Ovary (tissue), 9 donors: Measurements from ENCODE around the gene SLC41A3. TPM values are rescaled to one million over a fixed set of nuclear protein-coding genes. Genes with fewer than 3 reads are reported as not detected.

Experiments
- DNase-seq, 5 donors: peaks; one replicate each; pipeline ENCODE4 v3.0.0-alpha.2; 2019 to 2020
- H3K27ac ChIP-seq, 2 donors: fragments of 200-600 bp; one replicate each; pipeline versions ENCODE4 v1.5.1 to v1.8.0; 2019 to 2022
- H3K27me3 ChIP-seq: fragments of 200-600 bp; one replicate; pipeline ENCODE4 v1.8.0; 2022
- H3K36me3 ChIP-seq: fragments of 200-600 bp; sonication (generic); one replicate; pipeline ENCODE4 v1.5.1; 2019
- H3K4me1 ChIP-seq: one replicate; pipeline ENCODE4 v1.8.1; 2013; ENCODE audit warnings: mild to moderate bottlenecking, moderate library complexity; ENCODE audit not compliant: insufficient read depth
- H3K4me3 ChIP-seq: fragments of 200-600 bp; sonication (generic); one replicate; pipeline ENCODE4 v1.5.1; 2017
- H3K9me3 ChIP-seq, 2 donors: fragments of 200-600 bp in 1 of 2; sonication (generic) in 1 of 2; one replicate each; pipeline versions ENCODE4 v1.5.1 to v1.8.1; 2013 to 2019; ENCODE audit warnings: mild to moderate bottlenecking in 1 of 2, moderate library complexity in 1 of 2
- EP300 ChIP-seq: sonication (generic); formaldehyde crosslinking; IDR thresholded peaks from one replicate; pipeline ENCODE4 v1.6.1; 2017; ENCODE audit warnings: antibody characterized with exemption
- POLR2A ChIP-seq: fragments of 450-650 bp; IDR thresholded peaks from one replicate; pipeline ENCODE4 v1.6.1; 2017; ENCODE audit warnings: antibody characterized with exemption, mild to moderate bottlenecking, moderate library complexity
- WGBS, 3 donors: extraction: QIAGEN DNeasy Blood & Tissue Kit in 1 of 3; methylation state at CpG; one replicate each; pipeline versions ENCODE4 v1.1.5 to v1.1.7; 2013 to 2017; 5-methylcytosine and 5-hydroxymethylcytosine counted together
- intact Hi-C, 4 donors: fragments of 100-400 bp; cut with DNase I; formaldehyde crosslinking; loops; one replicate each; pipeline versions ENCODE4 v1.11.0 to v1.15.1; 2022 to 2023
- polyA plus RNA-seq, 2 donors: library from polyadenylated mRNA; stranded (reverse); fragments of 200-250 nt in 1 of 2; fragments of 350-450 nt in 1 of 2; fragmentation: Illumina TruSeq in 1 of 2; extraction: RNeasy Lipid Tissue Mini Kit (QIAGEN cat#74804) in 1 of 2; gene quantifications; one replicate each; pipeline ENCODE4 v1.2.3, GENCODE V29; 2013 to 2014
- total RNA-seq, 7 donors: library from RNA; depleted of rRNA in 2 of 7; stranded (reverse); fragments of >200 nt in 2 of 7; fragmentation: NEBNext Ultra II Directional in 3 of 7; extraction: Animal tissue kit (Norgen Biotek cat#: 25700) in 3 of 7; gene quantifications; one replicate each; pipeline versions ENCODE4 v1.1.0 to v1.2.4, GENCODE V29; 2016 to 2023
- TF ChIP-seq, protein P1 (sequence below), 3 donors: fragments of 450-650 bp in 2 of 3; fragments of 200-600 bp in 1 of 3; IDR thresholded peaks; one replicate each; pipeline versions ENCODE4 v1.5.1 to v1.8.0; 2016 to 2022; ENCODE audit warnings: antibody characterized with exemption in 3 of 3, mild to moderate bottlenecking in 1 of 3
- donor health status: DM: no; HTN: no; CAD: no; lungs with moderate emphysema.
- donor health status: DM: no; HTN: no; CAD: no.
- donor health status: Bipolar disorder and iron deficiency.
- donor health status: DM: yes; HTN: yes; CAD: no.
- donor health status: DM: no; HTN: no; CAD: no.
- donor health status: DM: yes; HTN: yes; CAD: no.

Gene SLC41A3
- total and polyA plus RNA-seq, 9 donors: 58.1 to 107 (median 77.7) TPM

DNA sequence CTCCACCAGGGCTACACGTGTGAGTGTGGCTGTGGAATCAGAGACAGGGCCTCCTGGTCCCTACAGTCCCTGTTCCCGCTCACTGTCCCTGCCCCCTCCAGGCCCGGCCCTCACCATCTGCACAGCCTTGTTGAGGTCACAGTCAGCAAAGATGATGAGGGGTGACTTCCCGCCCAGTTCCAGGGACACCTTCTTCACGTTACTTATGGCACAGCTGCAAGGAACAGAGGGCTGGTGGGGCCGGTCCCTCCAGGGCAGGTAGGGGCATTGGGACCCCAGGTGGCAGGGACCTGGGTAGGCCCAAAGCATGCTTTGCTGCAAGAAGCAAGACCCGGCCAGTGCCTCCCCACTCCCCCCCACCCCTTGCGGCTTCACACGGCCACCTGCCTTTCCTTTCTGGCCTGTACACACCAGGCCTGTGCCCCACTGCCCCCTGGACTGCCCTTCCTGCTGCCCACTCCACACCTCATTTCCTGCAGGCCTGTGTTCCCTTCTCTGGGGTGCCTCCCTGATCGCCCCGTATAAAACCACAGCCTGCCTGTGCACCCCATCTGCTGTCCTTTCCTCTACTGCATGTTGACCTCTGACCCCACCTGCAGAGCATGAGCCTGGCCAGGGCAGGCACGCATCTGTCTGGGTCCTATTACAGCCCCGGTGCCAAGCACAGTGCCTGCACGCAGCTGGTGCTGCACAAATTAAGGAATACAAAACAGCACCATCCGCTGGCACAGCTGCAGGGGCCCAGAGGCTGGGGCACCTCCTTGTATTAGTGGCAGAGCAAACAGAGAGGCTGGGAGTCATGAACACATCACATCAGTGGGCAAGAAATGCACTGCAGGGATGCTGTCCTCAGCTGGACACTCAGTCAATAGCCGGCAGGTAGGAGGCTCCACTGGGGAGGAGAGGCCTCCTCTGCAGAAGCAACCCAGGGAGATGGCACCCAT lies 30.8 kb upstream of the SLC41A3 start:
- intact Hi-C loops: no loop called here
- DNase-seq: peak in 3 of 5 donors; percentile 9 to 23 (median 12)
- Histone ChIP-seq H3K27ac (no peak overlapping the region), H3K9me3 (no peaks in the 10 kb centered on the region), H3K27me3 (no peaks in the 10 kb centered on the region), H3K4me3 (no peak overlapping the region), H3K4me1 (no peaks in the 10 kb centered on the region), H3K36me3 (no peaks in the 10 kb centered on the region)
- TF ChIP-seq, protein P1, sequence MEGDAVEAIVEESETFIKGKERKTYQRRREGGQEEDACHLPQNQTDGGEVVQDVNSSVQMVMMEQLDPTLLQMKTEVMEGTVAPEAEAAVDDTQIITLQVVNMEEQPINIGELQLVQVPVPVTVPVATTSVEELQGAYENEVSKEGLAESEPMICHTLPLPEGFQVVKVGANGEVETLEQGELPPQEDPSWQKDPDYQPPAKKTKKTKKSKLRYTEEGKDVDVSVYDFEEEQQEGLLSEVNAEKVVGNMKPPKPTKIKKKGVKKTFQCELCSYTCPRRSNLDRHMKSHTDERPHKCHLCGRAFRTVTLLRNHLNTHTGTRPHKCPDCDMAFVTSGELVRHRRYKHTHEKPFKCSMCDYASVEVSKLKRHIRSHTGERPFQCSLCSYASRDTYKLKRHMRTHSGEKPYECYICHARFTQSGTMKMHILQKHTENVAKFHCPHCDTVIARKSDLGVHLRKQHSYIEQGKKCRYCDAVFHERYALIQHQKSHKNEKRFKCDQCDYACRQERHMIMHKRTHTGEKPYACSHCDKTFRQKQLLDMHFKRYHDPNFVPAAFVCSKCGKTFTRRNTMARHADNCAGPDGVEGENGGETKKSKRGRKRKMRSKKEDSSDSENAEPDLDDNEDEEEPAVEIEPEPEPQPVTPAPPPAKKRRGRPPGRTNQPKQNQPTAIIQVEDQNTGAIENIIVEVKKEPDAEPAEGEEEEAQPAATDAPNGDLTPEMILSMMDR (IDR thresholded peaks at IDR 0.05): no peak
- WGBS, 3 donors: 90 to 93% (median 91%) methylated on average over 16 of the region's 16 CpGs

DNA sequence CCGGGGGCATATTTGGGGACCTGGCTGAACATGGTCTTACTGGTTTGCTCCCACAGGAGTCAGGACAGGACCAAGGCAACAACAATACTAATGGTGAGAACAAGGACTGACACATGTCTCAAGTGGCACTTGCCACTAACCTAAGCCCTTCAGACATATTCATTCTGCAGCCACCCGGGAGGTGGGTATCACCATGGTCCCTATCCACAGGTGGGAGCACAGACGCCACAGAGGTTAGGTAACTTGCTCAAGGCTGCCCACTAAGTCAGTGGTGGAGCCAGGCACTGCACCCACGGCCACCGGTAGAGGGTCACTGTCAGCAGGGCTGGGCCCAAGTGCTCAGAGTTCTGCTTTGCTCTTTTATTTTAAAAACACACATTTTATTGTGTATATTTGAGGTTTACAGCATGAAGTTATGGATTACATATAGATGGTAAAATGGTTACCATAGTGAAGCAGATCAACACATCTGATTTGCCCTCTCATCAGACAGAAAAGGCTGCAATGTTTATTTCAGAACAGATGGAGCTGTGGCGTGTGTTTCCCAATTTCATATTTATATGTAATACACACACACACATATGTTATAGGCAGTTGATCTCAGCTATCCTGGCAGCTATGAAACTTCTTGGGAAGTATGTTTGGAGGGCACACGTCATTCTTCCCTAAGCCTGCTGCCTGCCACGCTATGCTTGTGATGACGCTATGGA lies 30.0 kb upstream of the SLC41A3 start:
- H3K27ac ChIP-seq: no peak overlapping the region
- no peaks in the 10 kb centered on the region for H3K9me3 ChIP-seq
- H3K4me3 ChIP-seq: no peak overlapping the region
- 76 to 84% (median 84%) methylated on average over 9 of the region's 9 CpGs for WGBS, 3 donors
- TF ChIP-seq, protein P1 (IDR thresholded peaks at IDR 0.05): no peak
- TF ChIP-seq POLR2A: no peak
- TF ChIP-seq EP300: no peak
- DNase-seq: peak in 2 of 5 donors; percentile 14 to 29
- H3K27me3 ChIP-seq: no peaks in the 10 kb centered on the region
- H3K36me3 ChIP-seq: no peaks in the 10 kb centered on the region
- no peaks in the 10 kb centered on the region for H3K4me1 ChIP-seq
- intact Hi-C loops: no loop called here

DNA sequence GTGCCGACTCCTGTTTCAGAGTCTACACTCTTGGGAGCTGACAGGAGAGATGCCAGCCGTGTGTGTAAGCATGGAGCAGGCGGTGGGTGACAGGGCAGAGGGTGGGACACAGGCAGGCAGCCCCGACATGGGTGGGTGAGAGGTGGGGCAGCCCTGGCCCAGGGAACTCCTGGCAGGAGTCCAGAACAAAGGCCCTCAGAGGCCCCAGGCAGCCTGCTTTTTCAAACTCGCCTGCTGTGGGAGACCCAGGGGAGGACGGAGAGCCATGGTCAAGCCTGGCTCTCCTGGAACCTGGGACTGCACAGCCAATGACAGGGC lies 29.3 kb upstream of the SLC41A3 start:
- H3K4me1 ChIP-seq: no peaks in the 10 kb centered on the region
- H3K36me3 ChIP-seq: no peaks in the 10 kb centered on the region
- no peak overlapping the region for H3K27ac ChIP-seq
- intact Hi-C loops: no loop called here
- 84 to 90% (median 86%) methylated on average over 6 of the region's 6 CpGs for WGBS, 3 donors
- H3K9me3 ChIP-seq: no peaks in the 10 kb centered on the region
- TF ChIP-seq EP300 (no peak), POLR2A (no peak)
- TF ChIP-seq, protein P1 (IDR thresholded peaks at IDR 0.05): no peak
- DNase-seq: peak in 2 of 5 donors; percentile 10 to 12
- H3K4me3 ChIP-seq: no peak overlapping the region
- H3K27me3 ChIP-seq: no peaks in the 10 kb centered on the region

DNA sequence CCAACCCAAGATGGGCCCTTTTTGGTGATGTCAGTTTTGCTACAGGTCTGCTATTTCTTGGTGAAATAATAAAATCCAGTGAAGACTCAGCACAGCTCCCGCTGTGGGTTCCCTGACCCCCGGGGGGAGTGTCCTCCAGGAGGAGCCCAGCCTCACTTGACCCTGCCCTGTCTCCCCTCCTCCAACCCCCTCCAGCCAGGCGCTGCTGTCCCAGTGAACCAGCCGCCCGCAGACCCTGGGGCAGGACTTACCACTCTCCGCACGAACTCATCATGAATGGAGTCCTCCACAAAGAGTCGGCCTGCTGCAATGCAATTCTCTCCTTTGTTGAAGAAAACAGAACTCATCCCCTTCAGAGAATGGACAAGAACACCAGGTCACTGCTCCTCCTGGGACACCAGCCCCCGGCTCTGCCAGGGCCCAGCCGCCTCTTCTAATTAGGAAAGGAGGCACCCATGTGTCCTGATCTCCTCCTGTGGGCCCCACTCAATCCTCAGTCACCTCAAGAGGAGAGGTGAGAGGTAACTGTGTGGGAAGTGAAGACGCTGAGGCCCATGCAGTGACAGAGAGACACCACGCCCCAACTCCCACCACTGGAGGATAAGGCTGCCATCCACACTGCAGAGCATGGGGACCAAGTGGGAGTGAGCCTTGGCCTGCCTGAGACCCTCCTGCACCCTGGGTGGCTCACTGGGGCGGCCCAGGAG lies 28.8 kb upstream of the SLC41A3 start:
- H3K9me3 ChIP-seq: no peaks in the 10 kb centered on the region
- peak in 3 of 5 donors; percentile 5 to 25 (median 6) for DNase-seq
- TF ChIP-seq, protein P1 (IDR thresholded peaks at IDR 0.05): no peak
- TF ChIP-seq EP300 (no peak), POLR2A (no peak)
- WGBS, 3 donors: 89 to 93% (median 90%) methylated on average over 13 of the region's 13 CpGs
- no peaks in the 10 kb centered on the region for H3K4me1 ChIP-seq
- H3K4me3 ChIP-seq: no peak overlapping the region
- no peak overlapping the region for H3K27ac ChIP-seq
- H3K36me3 ChIP-seq: no peaks in the 10 kb centered on the region
- no peaks in the 10 kb centered on the region for H3K27me3 ChIP-seq
- intact Hi-C loops: no loop called here
